ENCODE data around the gene NCK2.

Gene NCK2

GRCh38 chr2:105774781-105775337 lies 30.1 kb downstream of the NCK2 start:
- H3K79me2 ChIP-seq (ENCODE audit: control insufficient read depth, low read length): peaks cover 55% of the 10 kb centered on the region
- H3K27me3 ChIP-seq (ENCODE audit: control insufficient read depth, low read length): no peaks in the 10 kb centered on the region
- H3K4me3 ChIP-seq (ENCODE audit: low read length): no peak overlapping the region
- no peak overlapping the region for H3K4me2 ChIP-seq (ENCODE audit: low read length)
- no peaks in the 10 kb centered on the region for H3F3A ChIP-seq (ENCODE audit: control insufficient read depth, insufficient read depth)
- TF ChIP-seq CTCF (IDR thresholded peaks at IDR 0.05; ENCODE audit: low read depth, low read length, poor library complexity, severe bottlenecking): no peak
- TF ChIP-seq EZH2phosphoT487 (IDR thresholded peaks at IDR 0.05; ENCODE audit: borderline replicate concordance, low read length): no peak
- H4K20me1 ChIP-seq (ENCODE audit: control insufficient read depth, insufficient read depth, low read depth, low read length): peaks cover 9% of the 10 kb centered on the region; the same call in 1 of the 2 replicates
- H3K9me2 ChIP-seq (replicated peaks; ENCODE audit: control insufficient read depth, low read length): no peaks in the 10 kb centered on the region
- H3K4me1 ChIP-seq (ENCODE audit: control insufficient read depth, low read length): peaks cover 31% of the 10 kb centered on the region
- no peak overlapping the region for H3K27ac ChIP-seq (ENCODE audit: low read depth, low read length)
- H3K36me3 ChIP-seq (ENCODE audit: control insufficient read depth, low read length): no peaks in the 10 kb centered on the region
- H3K9me3 ChIP-seq (ENCODE audit: control insufficient read depth, insufficient read depth, low read length): no peaks in the 10 kb centered on the region

GRCh38 chr2:105775809-105776559 lies 31.3 kb downstream of the NCK2 start:
- Histone ChIP-seq H3F3A (ENCODE audit: control insufficient read depth, insufficient read depth) (no peaks in the 10 kb centered on the region), H3K79me2 (ENCODE audit: control insufficient read depth, low read length) (peaks cover 50% of the 10 kb centered on the region), H3K9me3 (ENCODE audit: control insufficient read depth, insufficient read depth, low read length) (no peaks in the 10 kb centered on the region), H3K36me3 (ENCODE audit: control insufficient read depth, low read length) (no peaks in the 10 kb centered on the region), H3K4me1 (ENCODE audit: control insufficient read depth, low read length) (peaks cover 27% of the 10 kb centered on the region), H3K27me3 (ENCODE audit: control insufficient read depth, low read length) (no peaks in the 10 kb centered on the region), H3K9me2 (replicated peaks; ENCODE audit: control insufficient read depth, low read length) (no peaks in the 10 kb centered on the region), H4K20me1 (ENCODE audit: control insufficient read depth, insufficient read depth, low read depth, low read length) (peaks cover 8% of the 10 kb centered on the region; the same call in 1 of the 2 replicates), H3K27ac (ENCODE audit: low read depth, low read length) (peak overlapping the region; percentile 25; the same call in 1 of the 2 replicates), H3K4me3 (ENCODE audit: low read length) (peak overlapping the region; percentile 49), H3K4me2 (ENCODE audit: low read length) (peak overlapping the region; percentile 61)
- TF ChIP-seq CTCF (IDR thresholded peaks at IDR 0.05; ENCODE audit: low read depth, low read length, poor library complexity, severe bottlenecking) (no peak), EZH2phosphoT487 (IDR thresholded peaks at IDR 0.05; ENCODE audit: borderline replicate concordance, low read length) (no peak)

GRCh38 chr2:105776560-105776928 lies 31.8 kb downstream of the NCK2 start:
- Histone ChIP-seq H3K4me2 (ENCODE audit: low read length) (peak overlapping the region; percentile 61), H3K9me3 (ENCODE audit: control insufficient read depth, insufficient read depth, low read length) (no peaks in the 10 kb centered on the region), H3F3A (ENCODE audit: control insufficient read depth, insufficient read depth) (no peaks in the 10 kb centered on the region), H3K36me3 (ENCODE audit: control insufficient read depth, low read length) (no peaks in the 10 kb centered on the region), H4K20me1 (ENCODE audit: control insufficient read depth, insufficient read depth, low read depth, low read length) (peaks cover 6% of the 10 kb centered on the region; the same call in 1 of the 2 replicates), H3K27ac (ENCODE audit: low read depth, low read length) (peak overlapping the region; percentile 25; the same call in 1 of the 2 replicates), H3K79me2 (ENCODE audit: control insufficient read depth, low read length) (peaks cover 49% of the 10 kb centered on the region), H3K27me3 (ENCODE audit: control insufficient read depth, low read length) (no peaks in the 10 kb centered on the region), H3K4me3 (ENCODE audit: low read length) (peak overlapping the region; percentile 49), H3K4me1 (ENCODE audit: control insufficient read depth, low read length) (peaks cover 27% of the 10 kb centered on the region), H3K9me2 (replicated peaks; ENCODE audit: control insufficient read depth, low read length) (no peaks in the 10 kb centered on the region)
- TF ChIP-seq EZH2phosphoT487 (IDR thresholded peaks at IDR 0.05; ENCODE audit: borderline replicate concordance, low read length) (no peak), CTCF (IDR thresholded peaks at IDR 0.05; ENCODE audit: low read depth, low read length, poor library complexity, severe bottlenecking) (no peak)

Data from DOHH2 (cell line).